Upper lobe of right lung (tissue), 1 donor: ENCODE data around the gene SLC49A3. TPM values are rescaled to one million over a fixed set of nuclear protein-coding genes. Genes with fewer than 3 reads are reported as not detected.

Experiments used
- ATAC-seq: fragments of 200-7000 bp; cut with Tn5 transposase; one replicate; pipeline ENCODE4 v1.9.1; 2020; ENCODE audit warnings: mild to moderate bottlenecking, moderate library complexity
- DNase-seq: peaks from one replicate; pipeline ENCODE4 v3.0.0-alpha.2; 2020
- H3K27ac ChIP-seq: fragments of 200-600 bp; one replicate; pipeline ENCODE4 v1.8.0; 2022
- H3K27me3 ChIP-seq: fragments of 200-600 bp; one replicate; pipeline ENCODE4 v1.8.0; 2022; ENCODE audit warnings: mild to moderate bottlenecking
- H3K36me3 ChIP-seq: fragments of 200-600 bp; one replicate; pipeline ENCODE4 v1.8.0; 2022
- H3K4me1 ChIP-seq: fragments of 200-600 bp; one replicate; pipeline ENCODE4 v1.8.0; 2022
- H3K4me3 ChIP-seq: fragments of 200-600 bp; one replicate; pipeline ENCODE4 v1.8.0; 2022; ENCODE audit warnings: mild to moderate bottlenecking
- H3K9me3 ChIP-seq: fragments of 200-600 bp; one replicate; pipeline ENCODE4 v1.8.0; 2022
- intact Hi-C: fragments of 100-400 bp; cut with DNase I; formaldehyde crosslinking; loops from one replicate; pipeline ENCODE4 v1.11.0; 2022
- total RNA-seq: library from RNA; stranded (reverse); fragmentation: NEBNext Ultra II Directional; extraction: Animal tissue kit (Norgen Biotek cat#: 25700); gene quantifications from one replicate; pipeline ENCODE4 v1.2.1, GENCODE V29; 2021
- TF ChIP-seq, protein P1 (sequence below): fragments of 200-600 bp; IDR thresholded peaks from one replicate; pipeline ENCODE4 v1.8.0; 2022; ENCODE audit warnings: antibody characterized with exemption
- donor health status: DM: no; HTN: yes; CAD: no; lungs with severe emphysema.

SLC49A3 gene
- total RNA-seq, 1 donor from 2014 or later: 32.9 TPM

DNA sequence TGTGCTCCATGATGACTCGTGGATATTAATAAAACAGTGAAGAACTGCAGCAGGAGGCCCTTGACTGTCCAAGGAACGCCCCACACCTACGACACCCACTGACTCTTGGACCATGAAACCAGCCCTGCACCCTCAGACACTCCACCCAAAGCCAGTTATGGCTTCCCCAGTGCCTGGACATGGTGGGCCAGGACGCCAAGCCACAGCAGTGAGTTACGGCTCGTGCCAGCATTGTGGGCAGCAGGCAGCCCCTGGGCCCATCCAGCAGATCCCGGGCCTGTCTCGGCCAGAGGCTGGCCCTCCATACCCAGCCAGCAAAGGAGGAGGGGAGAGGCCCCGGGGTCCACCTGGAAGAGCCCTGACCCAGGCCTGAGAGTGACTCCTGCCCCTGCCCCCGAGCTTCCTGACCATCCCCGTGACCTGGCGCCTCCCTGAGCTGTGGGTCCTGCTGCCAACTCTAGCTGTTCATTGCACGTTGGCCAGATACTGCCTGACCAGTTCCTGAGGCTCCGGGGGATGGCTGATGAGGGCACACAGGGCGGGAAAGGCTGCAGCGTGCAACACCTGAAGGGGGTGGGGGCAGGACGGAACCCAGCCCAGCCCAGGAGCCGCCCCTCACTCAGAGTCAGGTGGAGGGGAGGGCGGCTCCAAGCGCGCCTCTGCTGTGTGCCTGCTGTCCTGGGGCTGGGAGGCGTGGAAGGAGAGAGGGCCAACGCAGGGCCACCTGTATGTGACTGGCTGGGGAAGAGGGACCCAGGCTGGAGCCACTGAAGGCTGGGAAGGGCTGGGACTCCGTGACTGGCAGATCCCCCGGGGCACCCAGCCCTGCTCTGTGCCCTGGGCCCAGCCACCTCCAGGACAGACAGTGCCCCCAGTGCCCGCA is 739 bp downstream of the SLC49A3 start:
- peak; percentile 26 for ATAC-seq
- Histone ChIP-seq H3K27me3 (no peaks in the 10 kb centered on the region), H3K4me3 (peak overlapping the region; percentile 67), H3K4me1 (peaks cover 35% of the 10 kb centered on the region), H3K9me3 (no peaks in the 10 kb centered on the region), H3K27ac (peak overlapping the region; percentile 88), H3K36me3 (no peaks in the 10 kb centered on the region)
- TF ChIP-seq, protein P1, sequence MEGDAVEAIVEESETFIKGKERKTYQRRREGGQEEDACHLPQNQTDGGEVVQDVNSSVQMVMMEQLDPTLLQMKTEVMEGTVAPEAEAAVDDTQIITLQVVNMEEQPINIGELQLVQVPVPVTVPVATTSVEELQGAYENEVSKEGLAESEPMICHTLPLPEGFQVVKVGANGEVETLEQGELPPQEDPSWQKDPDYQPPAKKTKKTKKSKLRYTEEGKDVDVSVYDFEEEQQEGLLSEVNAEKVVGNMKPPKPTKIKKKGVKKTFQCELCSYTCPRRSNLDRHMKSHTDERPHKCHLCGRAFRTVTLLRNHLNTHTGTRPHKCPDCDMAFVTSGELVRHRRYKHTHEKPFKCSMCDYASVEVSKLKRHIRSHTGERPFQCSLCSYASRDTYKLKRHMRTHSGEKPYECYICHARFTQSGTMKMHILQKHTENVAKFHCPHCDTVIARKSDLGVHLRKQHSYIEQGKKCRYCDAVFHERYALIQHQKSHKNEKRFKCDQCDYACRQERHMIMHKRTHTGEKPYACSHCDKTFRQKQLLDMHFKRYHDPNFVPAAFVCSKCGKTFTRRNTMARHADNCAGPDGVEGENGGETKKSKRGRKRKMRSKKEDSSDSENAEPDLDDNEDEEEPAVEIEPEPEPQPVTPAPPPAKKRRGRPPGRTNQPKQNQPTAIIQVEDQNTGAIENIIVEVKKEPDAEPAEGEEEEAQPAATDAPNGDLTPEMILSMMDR: no peak
- peak; percentile 73 for DNase-seq
- intact Hi-C loops: no loop called here

DNA sequence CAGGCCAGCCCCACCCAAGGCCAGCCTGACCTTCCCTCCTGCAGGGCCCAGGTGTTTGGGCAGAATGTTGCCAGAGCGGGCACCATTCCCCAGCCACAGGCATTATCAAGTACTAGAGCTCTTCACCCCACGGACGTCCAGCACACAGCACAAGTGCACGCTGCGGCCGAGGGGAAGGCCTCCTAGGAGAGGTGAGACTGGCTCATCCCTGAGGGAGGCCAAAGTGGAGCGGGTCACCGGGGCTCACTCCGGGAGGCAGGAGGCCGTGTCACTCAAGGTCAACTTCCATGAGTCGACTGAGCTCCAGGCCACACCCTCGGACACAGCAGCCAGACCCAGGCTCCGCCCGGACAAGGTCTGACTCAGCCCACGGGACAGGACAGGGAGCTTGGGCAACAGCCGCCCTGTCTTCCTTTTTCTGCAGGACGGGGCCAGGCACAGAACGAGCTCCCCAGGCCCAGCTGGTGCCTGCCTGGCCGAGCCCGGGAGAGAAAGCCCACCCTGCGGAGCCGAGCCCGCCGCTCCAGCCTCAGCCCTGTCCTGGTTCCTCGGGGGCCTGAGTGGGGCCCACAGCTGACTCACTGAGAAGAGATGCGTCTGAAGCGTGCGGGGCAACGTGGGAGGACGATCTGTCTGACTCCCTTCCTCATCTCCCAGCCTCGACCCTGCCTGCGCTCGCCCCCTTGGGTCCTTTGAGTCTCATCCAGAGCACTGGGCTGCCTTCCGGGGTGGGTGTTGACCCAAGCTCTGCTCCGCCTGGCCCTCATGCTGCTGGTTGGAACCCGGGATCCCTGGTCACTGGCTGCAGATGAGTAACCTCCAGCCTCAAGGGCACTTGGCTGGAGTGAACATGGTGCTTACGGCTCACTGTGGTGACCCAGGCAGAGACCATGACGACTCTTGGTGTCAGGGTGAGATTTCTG is 1.6 kb downstream of the SLC49A3 start:
- intact Hi-C loops: no loop called here
- Histone ChIP-seq H3K36me3 (no peaks in the 10 kb centered on the region), H3K27me3 (no peaks in the 10 kb centered on the region), H3K9me3 (no peaks in the 10 kb centered on the region), H3K27ac (peak overlapping the region; percentile 88), H3K4me1 (peaks cover 35% of the 10 kb centered on the region), H3K4me3 (peak overlapping the region; percentile 67)
- peak; percentile 83 for ATAC-seq
- TF ChIP-seq, protein P1: no peak
- DNase-seq: peak; percentile 93

- TF ChIP-seq, protein P1: no peak
- ATAC-seq: no peak
- no peaks in the 10 kb centered on the region for H3K9me3 ChIP-seq
- DNase-seq: peak; percentile 67
- no peaks in the 10 kb centered on the region for H3K27me3 ChIP-seq
- H3K4me3 ChIP-seq: peak overlapping the region; percentile 67
- H3K4me1 ChIP-seq: peaks cover 35% of the 10 kb centered on the region
- H3K36me3 ChIP-seq: no peaks in the 10 kb centered on the region
- intact Hi-C loops: no loop called here
- H3K27ac ChIP-seq: peak overlapping the region; percentile 42
These were observed 2.4 kb downstream of the SLC49A3 start for GRCh38 chr4:686413-687040.

GRCh38 chr4:685679-686412 is 3.1 kb downstream of the SLC49A3 start:
- H3K4me1 ChIP-seq: peaks cover 40% of the 10 kb centered on the region
- ATAC-seq: no peak
- intact Hi-C loops: no loop called here

More at GRCh38 chr4:685679-686412, 3.1 kb downstream of the SLC49A3 start:
- TF ChIP-seq, protein P1: no peak
- Histone ChIP-seq H3K4me3 (no peak overlapping the region), H3K27me3 (no peaks in the 10 kb centered on the region), H3K9me3 (no peaks in the 10 kb centered on the region), H3K36me3 (no peaks in the 10 kb centered on the region), H3K27ac (no peak overlapping the region)
- DNase-seq: no peak
